ENCODE measurements around the gene PCDHGC4. TPM values are rescaled to one million over a fixed set of nuclear protein-coding genes. Genes with fewer than 3 reads are reported as not detected.
A peak's percentile ranks its signal among the peaks of the same experiment; 100 is the strongest.

The PCDHGC4 gene
- total RNA-seq, 1 donor from 2014 or later, result 4.0 TPM

GRCh38 chr5:141486091-141486490 is 1.3 kb downstream of the PCDHGC4 start:
- peaks cover 62% of the 10 kb centered on the region for H3K36me3 Mint-ChIP-seq
- peaks cover 5% of the 10 kb centered on the region for H3K9me3 Mint-ChIP-seq
- TF ChIP-seq, protein P1, sequence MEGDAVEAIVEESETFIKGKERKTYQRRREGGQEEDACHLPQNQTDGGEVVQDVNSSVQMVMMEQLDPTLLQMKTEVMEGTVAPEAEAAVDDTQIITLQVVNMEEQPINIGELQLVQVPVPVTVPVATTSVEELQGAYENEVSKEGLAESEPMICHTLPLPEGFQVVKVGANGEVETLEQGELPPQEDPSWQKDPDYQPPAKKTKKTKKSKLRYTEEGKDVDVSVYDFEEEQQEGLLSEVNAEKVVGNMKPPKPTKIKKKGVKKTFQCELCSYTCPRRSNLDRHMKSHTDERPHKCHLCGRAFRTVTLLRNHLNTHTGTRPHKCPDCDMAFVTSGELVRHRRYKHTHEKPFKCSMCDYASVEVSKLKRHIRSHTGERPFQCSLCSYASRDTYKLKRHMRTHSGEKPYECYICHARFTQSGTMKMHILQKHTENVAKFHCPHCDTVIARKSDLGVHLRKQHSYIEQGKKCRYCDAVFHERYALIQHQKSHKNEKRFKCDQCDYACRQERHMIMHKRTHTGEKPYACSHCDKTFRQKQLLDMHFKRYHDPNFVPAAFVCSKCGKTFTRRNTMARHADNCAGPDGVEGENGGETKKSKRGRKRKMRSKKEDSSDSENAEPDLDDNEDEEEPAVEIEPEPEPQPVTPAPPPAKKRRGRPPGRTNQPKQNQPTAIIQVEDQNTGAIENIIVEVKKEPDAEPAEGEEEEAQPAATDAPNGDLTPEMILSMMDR (conservative IDR thresholded peaks at IDR 0.05), result no peak
- DNase-seq (ENCODE audit: extremely low spot score, unreplicated experiment), result no peak
- H3K4me3 Mint-ChIP-seq, result peak overlapping the region; percentile 25
- H3K4me1 Mint-ChIP-seq (ENCODE audit: unreplicated experiment), result peaks cover 20% of the 10 kb centered on the region
- H3K27ac Mint-ChIP-seq, result no peak overlapping the region
- peaks cover 23% of the 10 kb centered on the region for H3K27me3 Mint-ChIP-seq

DNA sequence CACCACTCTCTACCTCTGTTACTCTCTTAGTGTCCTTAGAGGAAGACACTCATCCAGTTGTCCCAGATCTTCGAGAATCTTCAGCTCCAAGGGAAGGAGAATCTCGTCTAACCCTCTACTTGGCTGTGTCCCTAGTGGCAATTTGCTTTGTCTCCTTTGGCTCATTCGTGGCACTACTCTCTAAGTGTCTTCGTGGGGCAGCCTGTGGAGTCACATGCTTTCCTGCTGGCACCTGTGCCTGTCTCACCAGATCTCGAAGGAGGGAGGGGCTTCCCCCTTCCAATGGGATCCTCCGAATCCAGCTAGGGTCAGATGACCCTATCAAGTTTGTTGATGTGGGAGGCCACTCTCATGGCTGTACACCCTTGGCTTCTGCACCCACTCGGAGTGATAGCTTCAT is 2.3 kb downstream of the PCDHGC4 start:
- Mint-ChIP-seq H3K4me1 (ENCODE audit: unreplicated experiment) (peaks cover 20% of the 10 kb centered on the region), H3K9me3 (peaks cover 5% of the 10 kb centered on the region), H3K4me3 (peak overlapping the region; percentile 39), H3K27me3 (peaks cover 28% of the 10 kb centered on the region), H3K36me3 (peaks cover 62% of the 10 kb centered on the region), H3K27ac (no peak overlapping the region)
- TF ChIP-seq, protein P1 (conservative IDR thresholded peaks at IDR 0.05), result no peak
- no peak for DNase-seq (ENCODE audit: extremely low spot score, unreplicated experiment)

DNA sequence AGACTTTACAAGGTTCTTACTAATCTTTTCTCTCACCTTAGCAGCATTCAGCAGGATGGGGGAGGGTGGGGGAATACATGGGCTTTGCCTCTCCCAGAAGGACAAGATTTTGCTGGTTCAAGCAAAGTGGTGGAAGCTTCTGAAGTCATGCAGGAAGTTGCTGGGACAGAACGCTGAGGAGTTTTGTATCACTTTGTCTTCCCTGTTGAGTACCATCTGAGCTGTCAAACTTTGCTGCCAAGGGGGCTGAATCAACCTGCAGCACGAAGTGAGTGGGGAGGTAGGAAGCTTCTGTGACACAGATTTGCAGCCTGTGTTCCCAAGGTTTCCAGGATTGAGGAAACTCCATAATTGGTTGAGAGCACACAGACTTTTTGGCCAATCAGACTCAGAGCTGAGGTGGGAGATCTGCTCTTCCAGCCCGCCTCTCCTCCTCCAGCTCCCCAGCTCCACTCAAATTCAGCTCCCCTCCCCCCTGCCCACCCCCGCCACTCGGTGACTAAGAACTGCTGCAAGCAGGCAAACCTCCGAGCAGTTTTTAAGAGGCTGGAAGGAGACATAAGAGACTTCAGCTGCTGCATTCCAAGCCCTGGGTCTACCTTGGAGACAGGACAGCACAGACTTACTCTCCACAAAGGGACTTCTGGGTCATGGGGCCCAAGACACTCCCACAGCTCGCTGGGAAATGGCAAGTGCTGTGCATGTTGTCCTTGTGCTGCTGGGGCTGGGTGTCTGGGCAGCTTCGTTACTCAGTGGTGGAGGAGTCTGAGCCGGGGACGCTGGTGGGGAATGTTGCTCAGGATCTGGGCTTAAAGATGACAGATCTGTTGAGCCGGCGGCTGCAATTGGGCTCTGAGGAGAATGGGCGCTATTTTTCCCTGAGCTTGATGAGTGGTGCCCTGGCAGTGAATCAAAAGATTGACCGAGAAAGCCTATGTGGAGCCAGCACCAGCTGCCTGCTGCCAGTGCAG is 4.0 kb downstream of the PCDHGC4 start, which contains the start of gene PCDHGC5:
TSS of gene PCDHGC5 (plus strand) at position 491 of the 971 bp plus-strand sequence. CDS start at position 651, 160 bp downstream.
- Mint-ChIP-seq H3K4me3 (no peak within 1 kb of the TSS), H3K27ac (no peak within 1 kb of the TSS), H3K27me3 (peaks cover 32% of the 10 kb centered on the region), H3K4me1 (ENCODE audit: unreplicated experiment) (peaks cover 6% of the 10 kb centered on the region), H3K9me3 (peaks cover 5% of the 10 kb centered on the region), H3K36me3 (peaks cover 53% of the 10 kb centered on the region)
- TF ChIP-seq, protein P1 (conservative IDR thresholded peaks at IDR 0.05), result no peak
- no peak for DNase-seq (ENCODE audit: extremely low spot score, unreplicated experiment)

GRCh38 chr5:141489841-141490240 is 5.0 kb downstream of the PCDHGC4 start:
- Mint-ChIP-seq H3K9me3 (peaks cover 5% of the 10 kb centered on the region), H3K27ac (no peak overlapping the region), H3K4me3 (no peak overlapping the region), H3K4me1 (ENCODE audit: unreplicated experiment) (peaks cover 5% of the 10 kb centered on the region), H3K27me3 (peaks cover 24% of the 10 kb centered on the region), H3K36me3 (peaks cover 45% of the 10 kb centered on the region)
- TF ChIP-seq, protein P1 (conservative IDR thresholded peaks at IDR 0.05), result no peak
- DNase-seq (ENCODE audit: extremely low spot score, unreplicated experiment), result no peak

- DNase-seq (ENCODE audit: extremely low spot score, unreplicated experiment), result no peak
- Mint-ChIP-seq H3K27ac (no peak overlapping the region), H3K27me3 (peaks cover 21% of the 10 kb centered on the region), H3K4me3 (no peak overlapping the region), H3K36me3 (peaks cover 42% of the 10 kb centered on the region), H3K4me1 (ENCODE audit: unreplicated experiment) (peaks cover 7% of the 10 kb centered on the region), H3K9me3 (peaks cover 5% of the 10 kb centered on the region)
- TF ChIP-seq, protein P1 (conservative IDR thresholded peaks at IDR 0.05), result no peak
Observed at GRCh38 chr5:141490271-141490670, 5.4 kb downstream of the PCDHGC4 start.
